Measurements from ENCODE around the gene ACOT9.
A peak's percentile ranks its signal among the peaks of the same experiment; 100 is the strongest.
"Not testable (repeated sequence)": the region's sequence is repeated elsewhere in the genome, so short reads cannot be mapped to it uniquely, and the experiment has no call there.

The ACOT9 gene

DNA sequence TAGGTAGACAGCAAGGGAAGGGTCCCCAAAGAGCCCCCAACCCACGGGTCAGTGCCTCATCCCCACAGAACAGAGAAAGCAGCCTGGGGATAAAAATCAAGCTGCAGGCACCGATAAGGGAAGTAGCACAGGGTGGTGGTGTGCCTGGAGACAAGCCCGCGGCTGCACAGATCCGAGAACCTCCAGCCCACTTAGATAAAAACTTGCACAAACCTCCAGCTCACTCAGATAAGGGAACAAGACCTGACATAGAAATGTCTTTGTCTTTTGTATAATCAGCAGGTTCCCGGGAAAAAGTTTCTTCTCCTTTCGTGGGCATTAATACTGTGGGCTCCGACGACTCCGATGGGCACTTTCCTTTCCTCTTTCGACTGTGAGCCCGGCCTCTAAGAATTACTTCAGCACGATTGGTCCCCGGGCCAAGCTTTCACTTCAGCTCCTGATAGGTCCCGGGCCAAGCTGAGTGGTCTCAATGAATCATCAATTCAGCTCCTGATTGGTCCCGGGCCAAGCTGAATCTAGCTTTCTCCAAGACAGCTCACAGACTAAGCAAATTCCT is 43.4 kb downstream of the ACOT9 start:
- no peak for DNase-seq (ENCODE audit: low read depth in 2 of 2)

GRCh38 chrX:23694606-23695005 is 48.5 kb downstream of the ACOT9 start:
- no peak for DNase-seq (ENCODE audit: low read depth in 2 of 2)

GRCh38 chrX:23692166-23692565 is 50.9 kb downstream of the ACOT9 start:
- DNase-seq (ENCODE audit: low read depth in 2 of 2), result no peak

DNA sequence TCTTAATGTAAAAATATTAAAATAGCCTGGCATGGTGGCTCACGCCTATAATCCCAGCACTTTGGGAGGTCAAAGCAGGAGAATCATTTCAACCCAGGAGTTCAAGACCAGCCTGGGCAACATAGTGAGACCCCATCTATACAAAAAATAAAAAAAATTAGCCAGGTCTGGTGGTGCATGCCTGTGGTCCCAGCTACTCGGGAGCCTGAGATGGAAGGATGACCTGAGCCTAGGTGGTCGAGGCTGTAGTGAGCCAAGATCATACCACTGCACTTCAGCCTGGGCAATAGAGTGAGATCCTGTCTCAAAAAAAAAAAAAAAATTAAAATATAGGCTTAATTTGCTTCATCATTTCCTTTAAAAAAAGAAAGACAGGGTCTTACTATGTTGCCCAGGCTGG is 66.6 kb downstream of the ACOT9 start:
- not testable (repeated sequence) for DNase-seq (ENCODE audit: low read depth in 2 of 2)

DNA sequence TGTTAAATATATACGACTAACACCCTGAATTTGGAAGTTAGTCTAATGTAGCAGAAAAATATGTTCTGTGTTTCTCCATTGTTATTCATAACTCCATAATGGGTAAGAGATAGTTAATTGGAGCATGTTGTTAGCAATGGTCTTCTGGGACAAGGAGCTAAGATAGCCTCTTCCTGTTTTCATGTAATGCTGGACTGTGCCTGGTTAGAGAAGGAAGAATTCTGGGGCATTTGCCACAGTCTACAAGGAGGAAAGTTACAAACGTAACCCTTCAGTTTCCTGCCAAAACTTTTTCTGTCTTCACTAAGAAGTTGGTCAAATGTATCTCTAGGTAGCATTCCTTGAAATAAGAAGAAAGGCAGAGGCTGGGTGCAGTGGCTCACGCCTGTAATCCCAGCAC is 70.0 kb downstream of the ACOT9 start:
- no peak for DNase-seq (ENCODE audit: low read depth in 2 of 2)

- no peak for DNase-seq (ENCODE audit: low read depth in 2 of 2)
These were observed 72.5 kb downstream of the ACOT9 start for GRCh38 chrX:23670528-23670927.

DNA sequence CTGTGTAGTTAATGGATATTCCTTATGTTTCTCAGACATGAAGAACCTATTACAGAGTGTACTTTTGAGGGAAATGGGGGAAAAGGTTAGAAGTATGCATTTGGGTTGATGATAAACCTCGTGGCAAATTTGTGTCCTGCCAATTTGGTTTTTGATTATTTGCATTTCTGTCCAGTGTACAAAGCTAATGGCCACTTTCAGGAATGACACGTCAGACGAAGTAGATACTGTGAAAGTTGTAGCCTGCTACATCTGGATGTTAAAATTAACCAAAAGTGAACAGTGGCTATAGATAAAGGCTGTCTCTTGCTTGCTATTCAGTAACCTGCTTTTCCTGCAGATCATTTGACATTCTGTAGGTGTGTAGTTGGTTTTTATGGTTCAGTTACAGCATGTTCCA is 74.7 kb downstream of the ACOT9 start:
- DNase-seq (ENCODE audit: low read depth in 2 of 2), result no peak

- peak; percentile 33 to 49 for DNase-seq (ENCODE audit: low read depth in 2 of 2)
These were observed 75.6 kb downstream of the ACOT9 start, which contains the start of gene PRDX4 for GRCh38 chrX:23667239-23668177. TSS of gene PRDX4 (plus strand) at chrX:23667493. CDS start at chrX:23667571, 78 bp downstream.

DNA sequence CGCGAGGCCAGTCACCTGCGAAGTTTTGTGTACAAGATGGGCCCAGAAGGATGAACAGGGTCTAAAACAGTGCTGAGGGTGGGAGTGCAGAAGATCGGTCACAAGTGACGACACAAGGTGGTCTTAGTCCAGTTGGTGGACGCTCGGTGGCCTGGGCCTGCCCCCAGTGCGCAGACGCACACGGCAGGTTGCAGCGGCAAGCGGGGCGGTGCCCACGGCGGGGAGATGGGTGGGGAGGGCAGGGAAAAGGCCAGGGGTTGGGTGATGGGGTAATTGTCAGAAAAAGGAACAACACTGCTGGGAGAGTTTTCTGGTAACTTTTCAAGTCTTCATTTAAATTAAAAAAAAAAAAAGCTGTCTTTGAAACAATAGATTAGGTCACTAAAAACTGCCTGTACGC is 76.8 kb downstream of the ACOT9 start:
- no peak for DNase-seq (ENCODE audit: low read depth in 2 of 2)

DNA sequence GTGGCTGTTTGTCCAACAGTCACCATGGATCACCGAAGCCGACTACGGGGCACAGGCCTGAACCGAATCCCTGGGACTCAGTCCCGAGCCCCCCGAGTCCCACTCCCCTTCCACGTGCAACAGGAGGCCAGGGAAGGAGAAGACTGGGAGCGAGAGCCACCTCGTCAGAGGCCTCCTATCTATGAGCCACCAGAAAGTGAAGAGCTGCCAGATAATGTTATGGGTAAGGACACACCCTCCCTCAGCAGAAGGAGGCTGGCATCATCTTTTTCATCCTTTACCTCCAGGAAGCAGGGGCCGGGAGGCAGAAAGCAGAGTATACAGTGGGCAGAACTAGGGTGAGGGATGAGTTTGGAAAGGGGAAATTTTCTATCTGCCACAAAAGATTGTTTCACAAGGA is 78.6 kb downstream of the ACOT9 start:
- no peak for DNase-seq (ENCODE audit: low read depth in 2 of 2)

DNA sequence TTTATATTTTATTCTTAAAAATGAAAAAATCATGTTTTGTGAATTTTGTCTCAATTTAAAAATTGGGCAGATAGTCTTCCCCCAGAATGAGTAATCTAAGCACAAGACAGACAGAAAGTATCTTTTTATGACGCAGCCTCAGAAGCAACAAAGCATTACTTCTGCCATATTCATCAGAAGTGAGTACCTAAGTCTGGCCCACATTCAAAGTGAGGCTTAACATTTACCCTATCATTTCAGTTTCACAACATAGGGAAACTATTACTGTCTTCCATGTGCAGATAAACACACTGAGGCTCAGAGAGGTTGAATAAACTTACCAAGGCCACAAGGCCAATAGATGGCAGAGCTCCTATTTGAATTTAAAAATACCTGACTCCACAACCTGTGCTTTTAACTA is 80.2 kb downstream of the ACOT9 start:
- no peak for DNase-seq (ENCODE audit: low read depth in 2 of 2)

DNA sequence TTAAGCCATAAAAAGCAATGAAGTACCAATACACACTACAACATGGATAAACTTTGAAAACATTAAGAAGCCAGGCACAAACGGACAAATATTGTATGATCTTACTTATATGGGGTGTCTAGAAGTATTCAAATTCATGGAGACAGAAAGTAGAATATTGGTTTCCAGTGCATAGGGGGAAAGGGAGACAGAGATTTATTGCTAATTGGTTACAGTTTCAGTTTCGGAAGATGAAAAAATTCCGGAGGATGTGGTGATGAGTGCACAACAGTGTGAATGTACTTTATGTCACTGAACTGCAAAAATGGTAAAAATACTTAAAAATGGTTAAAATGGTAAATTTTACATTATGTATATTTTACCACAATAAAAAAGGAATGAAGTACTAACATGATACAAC is 80.9 kb downstream of the ACOT9 start:
- DNase-seq (ENCODE audit: low read depth in 2 of 2), result no peak

DNA sequence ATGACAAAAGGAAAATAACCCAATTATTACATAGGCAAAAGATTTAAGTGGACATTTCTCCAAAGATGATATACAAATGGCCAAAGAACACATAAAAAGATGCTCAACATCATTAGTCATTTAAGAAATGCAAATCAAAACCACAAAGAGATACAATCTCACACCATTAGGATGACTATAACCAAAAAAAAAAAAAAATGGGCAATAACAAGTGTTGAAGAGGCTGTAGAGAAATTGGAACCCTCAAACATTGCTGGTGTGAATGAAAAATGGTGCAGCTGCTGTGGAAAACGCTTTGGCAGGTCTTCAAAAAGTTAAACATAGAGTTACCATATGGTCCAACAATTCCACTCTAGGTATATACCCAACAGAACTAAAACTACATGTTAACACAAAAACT is 81.4 kb downstream of the ACOT9 start:
- no peak for DNase-seq (ENCODE audit: low read depth in 2 of 2)

GRCh38 chrX:23660766-23661132 is 82.3 kb downstream of the ACOT9 start:
- no peak for DNase-seq (ENCODE audit: low read depth in 2 of 2)

DNA sequence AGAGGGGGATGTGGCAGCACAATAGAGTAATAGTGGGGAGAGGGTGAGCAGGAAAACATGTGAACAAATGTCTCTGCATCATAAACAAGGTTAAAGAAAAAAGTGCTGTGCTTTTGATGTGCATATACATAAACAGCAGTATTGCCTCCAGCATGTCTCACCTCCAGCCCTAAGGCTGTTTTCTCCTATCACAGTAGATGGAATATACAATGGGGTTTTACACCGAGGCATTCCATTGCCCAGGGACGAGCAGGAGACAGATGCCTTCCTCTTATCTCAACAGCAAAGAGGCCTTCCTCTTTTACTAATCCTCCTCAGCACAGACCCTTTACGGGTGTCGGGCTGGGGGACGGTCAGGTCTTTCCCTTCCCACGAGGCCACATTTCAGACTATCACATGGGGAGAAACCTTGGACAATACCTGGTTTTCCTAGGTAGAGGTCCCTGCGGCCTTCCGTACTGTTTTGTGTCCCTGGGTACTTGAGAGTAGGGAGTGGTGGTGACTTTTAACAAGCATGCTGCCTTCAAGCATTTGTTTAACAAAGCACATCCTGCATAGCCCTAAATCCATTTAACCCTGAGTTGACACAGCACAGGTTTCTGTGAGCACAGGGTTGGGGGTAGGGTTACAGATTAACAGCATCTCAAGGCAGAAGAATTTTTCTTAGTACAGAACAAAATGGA is 82.9 kb downstream of the ACOT9 start:
- not testable (repeated sequence) for DNase-seq (ENCODE audit: low read depth in 2 of 2)

GRCh38 chrX:23659339-23659738 is 83.7 kb downstream of the ACOT9 start:
- no peak for DNase-seq (ENCODE audit: low read depth in 2 of 2)

GRCh38 chrX:23656684-23657083 is 86.4 kb downstream of the ACOT9 start:
- DNase-seq (ENCODE audit: low read depth in 2 of 2), result no peak

GRCh38 chrX:23656091-23656490 is 87.0 kb downstream of the ACOT9 start:
- DNase-seq (ENCODE audit: low read depth in 2 of 2), result no peak
